Thyroid gland (tissue), 4 donors: ENCODE results near the gene POLR3H. TPM values are rescaled to one million over a fixed set of nuclear protein-coding genes. Genes with fewer than 3 reads are reported as not detected.
"Not testable (repeated sequence)": the region's sequence is repeated elsewhere in the genome, so short reads cannot be mapped to it uniquely, and the experiment has no call there.

ENCODE experiments used
- DNase-seq, 2 donors: peaks; one replicate each; pipeline ENCODE4 v3.0.0-alpha.2; 2019
- H3K27ac ChIP-seq, 3 donors: fragments of 200-600 bp; sonication (generic); 1 replicate in 2 of 3; 2 replicates in 1 of 3; pipeline ENCODE4 v1.5.1; 2016 to 2019; ENCODE audit warnings: mild to moderate bottlenecking in 1 of 3, moderate library complexity in 1 of 3
- H3K27me3 ChIP-seq: fragments of 200-600 bp; sonication (generic); one replicate; pipeline ENCODE4 v1.5.1; 2019
- H3K36me3 ChIP-seq, 2 donors: fragments of 200-600 bp; sonication (generic); one replicate each; pipeline ENCODE4 v1.5.1; 2016 to 2019
- H3K4me1 ChIP-seq, 2 donors: fragments of 200-600 bp; sonication (generic); one replicate each; pipeline ENCODE4 v1.5.1; 2017 to 2019
- H3K4me3 ChIP-seq, 3 donors: fragments of 200-600 bp; sonication (generic); replicated peaks in 1 of 3; 1 replicate in 2 of 3; 2 replicates in 1 of 3; pipeline ENCODE4 v1.5.1; 2016; ENCODE audit warnings: mild to moderate bottlenecking in 1 of 3
- H3K9me3 ChIP-seq: fragments of 200-600 bp; sonication (generic); one replicate; pipeline ENCODE4 v1.5.1; 2017
- POLR2A ChIP-seq, 2 donors: fragments of 450-650 bp; IDR thresholded peaks; one replicate each; pipeline ENCODE4 v1.6.1; 2017; ENCODE audit warnings: antibody characterized with exemption in 2 of 2, mild to moderate bottlenecking in 2 of 2, moderate library complexity in 1 of 2
- WGBS, 2 donors: methylation state at CpG; one replicate each; pipeline ENCODE4 v1.1.5; 2017; 5-methylcytosine and 5-hydroxymethylcytosine counted together
- intact Hi-C: fragments of 100-400 bp; cut with DNase I; formaldehyde crosslinking; loops from one replicate; pipeline ENCODE4 v1.15.1; 2023
- total RNA-seq, 4 donors: library from RNA; depleted of rRNA; stranded (reverse); fragments of >200 nt; gene quantifications; one replicate each; pipeline ENCODE4 v1.2.3, GENCODE V29; 2016
- TF ChIP-seq, protein P1 (sequence below), 6 experiments: fragments of 200-600 bp in 3 of 6; fragments of 450-650 bp in 3 of 6; sonication (generic) in 3 of 6; IDR thresholded peaks; one replicate each; pipeline ENCODE4 v1.5.1; 2016 to 2019; ENCODE audit warnings: antibody characterized with exemption in 6 of 6, mild to moderate bottlenecking in 2 of 6, inconsistent platforms in 1 of 6, moderate library complexity in 1 of 6

Gene POLR3H
- total RNA-seq, 4 donors from 2014 or later = 20.6 to 27.3 (median 25.3) TPM

DNA sequence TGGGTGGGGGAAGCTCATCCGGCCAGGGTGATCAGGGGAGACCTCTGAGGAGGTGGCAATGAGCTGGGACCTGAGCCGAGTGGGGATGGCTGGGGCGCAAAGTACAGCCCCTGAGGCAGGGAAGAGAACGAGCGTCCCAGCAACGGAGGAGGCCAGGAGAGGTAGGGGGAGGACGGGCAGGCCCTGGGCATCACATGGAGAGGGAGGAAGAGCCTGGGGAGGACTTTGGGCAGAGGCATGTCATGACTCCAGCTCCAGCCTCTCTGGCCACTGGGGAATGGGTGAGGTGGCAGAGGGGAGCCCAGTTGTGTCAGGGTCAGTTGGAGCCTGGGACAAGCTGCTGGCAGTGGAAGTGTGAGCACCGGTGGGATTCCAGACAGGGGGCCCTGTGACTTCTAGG, 33.8 kb upstream of the POLR3H start:
- intact Hi-C loops = no loop called here
- H3K4me3 ChIP-seq = no peak overlapping the region
- TF ChIP-seq, protein P1, sequence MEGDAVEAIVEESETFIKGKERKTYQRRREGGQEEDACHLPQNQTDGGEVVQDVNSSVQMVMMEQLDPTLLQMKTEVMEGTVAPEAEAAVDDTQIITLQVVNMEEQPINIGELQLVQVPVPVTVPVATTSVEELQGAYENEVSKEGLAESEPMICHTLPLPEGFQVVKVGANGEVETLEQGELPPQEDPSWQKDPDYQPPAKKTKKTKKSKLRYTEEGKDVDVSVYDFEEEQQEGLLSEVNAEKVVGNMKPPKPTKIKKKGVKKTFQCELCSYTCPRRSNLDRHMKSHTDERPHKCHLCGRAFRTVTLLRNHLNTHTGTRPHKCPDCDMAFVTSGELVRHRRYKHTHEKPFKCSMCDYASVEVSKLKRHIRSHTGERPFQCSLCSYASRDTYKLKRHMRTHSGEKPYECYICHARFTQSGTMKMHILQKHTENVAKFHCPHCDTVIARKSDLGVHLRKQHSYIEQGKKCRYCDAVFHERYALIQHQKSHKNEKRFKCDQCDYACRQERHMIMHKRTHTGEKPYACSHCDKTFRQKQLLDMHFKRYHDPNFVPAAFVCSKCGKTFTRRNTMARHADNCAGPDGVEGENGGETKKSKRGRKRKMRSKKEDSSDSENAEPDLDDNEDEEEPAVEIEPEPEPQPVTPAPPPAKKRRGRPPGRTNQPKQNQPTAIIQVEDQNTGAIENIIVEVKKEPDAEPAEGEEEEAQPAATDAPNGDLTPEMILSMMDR (IDR thresholded peaks at IDR 0.05) = no peak
- no peak for TF ChIP-seq POLR2A (IDR thresholded peaks at IDR 0.05)
- 92 to 95% methylated on average over 8 of the region's 8 CpGs for whole genome bisulfite sequencing, 2 donors
- no peaks in the 10 kb centered on the region for H3K27me3 ChIP-seq
- no peaks in the 10 kb centered on the region for H3K9me3 ChIP-seq
- no peak for DNase-seq
- H3K27ac ChIP-seq = no peak overlapping the region
- peaks cover 0 to 18% of the 10 kb centered on the region in 2 donors for H3K36me3 ChIP-seq
- H3K4me1 ChIP-seq = no peaks in the 10 kb centered on the region

DNA sequence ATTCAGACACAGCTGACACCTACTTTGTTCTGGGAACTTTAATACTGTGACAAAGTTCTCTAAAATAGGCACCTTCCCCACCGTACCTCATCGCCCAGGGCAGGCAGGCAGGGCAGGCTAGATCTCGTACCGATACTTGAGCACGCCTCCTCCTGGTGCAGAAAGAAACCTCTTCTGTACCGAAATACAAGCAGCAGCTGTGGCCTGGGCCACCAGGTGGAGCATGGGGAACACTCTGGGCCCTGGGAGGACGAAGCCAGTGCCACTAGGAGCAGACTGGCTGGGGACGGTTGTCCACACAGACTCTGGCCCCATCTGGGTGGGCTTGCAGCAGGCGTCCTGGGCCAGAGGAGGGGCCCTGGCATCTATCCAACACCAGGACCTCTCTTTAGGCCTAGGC, 32.6 kb upstream of the POLR3H start:
- no peaks in the 10 kb centered on the region for H3K27me3 ChIP-seq
- intact Hi-C loops = no loop called here
- H3K4me3 ChIP-seq = no peak overlapping the region
- peaks cover 0 to 12% of the 10 kb centered on the region in 2 donors for H3K36me3 ChIP-seq
- H3K9me3 ChIP-seq = no peaks in the 10 kb centered on the region
- WGBS, 2 donors = 84 to 89% methylated on average over 7 to 9 of the region's 9 CpGs
- peak in 1 of 2 donors; percentile 14 for DNase-seq
- TF ChIP-seq, protein P1 (IDR thresholded peaks at IDR 0.05) = peak in 1 of 6 experiments; percentile 23
- no peak for TF ChIP-seq POLR2A (IDR thresholded peaks at IDR 0.05)
- H3K4me1 ChIP-seq = no peaks in the 10 kb centered on the region
- H3K27ac ChIP-seq = no peak overlapping the region

DNA sequence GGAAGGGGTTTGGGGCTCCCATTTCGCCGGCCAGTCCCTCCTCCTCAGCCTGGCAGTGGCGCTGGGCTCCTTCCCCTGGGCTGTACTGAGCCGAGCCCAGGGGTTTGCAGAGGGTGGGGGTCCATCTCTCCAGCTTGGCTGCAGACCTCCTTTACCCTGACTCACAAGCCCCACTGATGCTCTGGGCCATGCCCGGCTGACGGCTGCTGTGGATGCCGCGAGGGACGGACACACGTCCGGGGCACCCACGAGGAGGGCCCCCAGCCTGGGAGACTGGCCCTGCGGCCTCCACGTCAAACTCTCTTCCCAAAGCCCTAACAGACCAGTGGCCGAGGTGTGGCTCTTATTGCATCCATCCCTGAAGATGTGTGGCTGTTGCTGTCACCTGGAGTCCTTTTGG, 31.3 kb upstream of the POLR3H start:
- intact Hi-C loops = no loop called here
- DNase-seq = no peak
- H3K4me3 ChIP-seq = no peak overlapping the region
- 100% methylated on average over 2 of the region's 15 CpGs; no CpG with 5 or more reads in 1 of the 2 donors for WGBS, 2 donors
- no peaks in the 10 kb centered on the region for H3K9me3 ChIP-seq
- peaks cover 0 to 11% of the 10 kb centered on the region in 2 donors for H3K36me3 ChIP-seq
- no peaks in the 10 kb centered on the region for H3K4me1 ChIP-seq
- TF ChIP-seq, protein P1 (IDR thresholded peaks at IDR 0.05) = no peak
- TF ChIP-seq POLR2A (IDR thresholded peaks at IDR 0.05) = no peak
- H3K27ac ChIP-seq = no peak overlapping the region
- H3K27me3 ChIP-seq = no peaks in the 10 kb centered on the region

DNA sequence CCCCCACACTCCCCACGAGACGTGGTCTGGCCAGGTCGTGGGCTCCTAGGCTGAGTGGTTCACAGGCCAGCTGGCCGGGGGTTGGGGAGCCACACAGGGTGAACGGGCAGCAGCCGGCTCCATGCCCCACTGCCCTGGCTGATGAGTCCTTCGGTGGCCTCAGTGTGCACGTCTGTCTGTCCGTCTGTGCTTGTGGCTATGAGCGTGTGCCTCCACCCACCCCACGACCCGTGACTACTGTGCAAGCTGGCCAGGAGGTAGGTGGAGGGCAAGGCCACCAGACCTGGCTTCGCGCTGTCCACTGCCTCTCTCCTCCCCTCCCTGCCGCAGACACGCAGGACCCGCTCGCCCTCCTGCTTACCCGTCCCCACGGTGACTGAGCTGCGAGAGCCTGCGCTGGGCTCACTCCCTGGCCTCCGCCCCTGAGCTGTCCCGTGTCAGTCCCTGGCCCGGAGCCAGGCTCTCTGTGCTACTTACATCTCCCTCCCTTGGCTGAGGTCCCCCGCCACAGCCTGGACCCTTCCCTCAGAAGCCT, 30.6 kb upstream of the POLR3H start:
- H3K27me3 ChIP-seq = no peaks in the 10 kb centered on the region
- H3K27ac ChIP-seq = no peak overlapping the region
- no peak overlapping the region for H3K4me3 ChIP-seq
- peak in 1 of 2 donors; percentile 15 for DNase-seq
- WGBS, 2 donors = 71 to 73% methylated on average over 17 to 23 of the region's 26 CpGs
- TF ChIP-seq, protein P1 (IDR thresholded peaks at IDR 0.05) = no peak
- no peak for TF ChIP-seq POLR2A (IDR thresholded peaks at IDR 0.05)
- intact Hi-C loops = no loop called here
- no peaks in the 10 kb centered on the region for H3K9me3 ChIP-seq
- H3K4me1 ChIP-seq = no peaks in the 10 kb centered on the region
- peaks cover 0 to 7% of the 10 kb centered on the region in 2 donors for H3K36me3 ChIP-seq

DNA sequence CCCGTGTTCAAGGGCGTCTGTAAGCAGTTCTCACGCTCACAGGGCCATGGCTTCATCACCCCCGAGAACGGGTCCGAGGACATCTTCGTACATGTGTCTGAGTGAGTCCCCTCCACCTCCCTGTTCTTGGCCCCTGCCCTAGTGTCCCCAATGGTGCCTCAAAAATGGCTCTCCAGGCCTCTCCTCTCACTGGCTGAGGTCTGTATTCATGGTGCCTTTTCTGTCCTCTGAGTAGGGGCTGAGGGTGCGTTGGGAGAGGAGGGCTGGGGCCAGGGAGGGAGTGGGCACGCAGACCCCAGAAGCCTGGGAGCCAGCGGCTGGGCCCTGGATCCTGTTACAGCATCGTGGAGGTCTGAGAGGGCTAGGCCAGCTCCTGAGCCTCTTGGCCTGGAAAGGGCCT, 29.4 kb upstream of the POLR3H start:
- 92 to 93% methylated on average over 11 of the region's 11 CpGs for WGBS, 2 donors
- H3K27me3 ChIP-seq = no peaks in the 10 kb centered on the region
- intact Hi-C loops = no loop called here
- H3K36me3 ChIP-seq = peaks cover 0 to 3% of the 10 kb centered on the region in 2 donors
- no peak overlapping the region for H3K27ac ChIP-seq
- TF ChIP-seq, protein P1 (IDR thresholded peaks at IDR 0.05) = no peak
- TF ChIP-seq POLR2A (IDR thresholded peaks at IDR 0.05) = no peak
- no peaks in the 10 kb centered on the region for H3K4me1 ChIP-seq
- no peak for DNase-seq
- no peak overlapping the region for H3K4me3 ChIP-seq
- H3K9me3 ChIP-seq = no peaks in the 10 kb centered on the region

DNA sequence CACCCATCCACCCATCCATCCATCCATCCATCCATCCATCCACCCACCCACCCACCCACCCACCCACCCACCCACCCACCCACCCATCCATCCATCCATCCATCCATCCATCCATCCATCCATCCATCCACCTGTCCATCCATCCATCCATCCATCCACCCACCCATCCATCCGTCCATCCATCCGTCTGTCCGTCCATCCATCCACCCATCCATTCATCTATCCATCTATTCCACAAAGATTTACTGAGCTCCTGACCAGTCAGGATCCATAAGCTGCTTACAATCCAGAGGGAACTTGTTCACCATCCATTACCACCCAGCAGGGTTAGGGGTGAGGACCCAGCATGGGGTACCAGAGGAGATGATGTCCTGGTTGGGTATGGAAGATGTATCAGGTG, 28.0 kb upstream of the POLR3H start:
- H3K27me3 ChIP-seq, H3K27ac ChIP-seq, intact Hi-C loops, H3K36me3 ChIP-seq, H3K9me3 ChIP-seq, DNase-seq, H3K4me1 ChIP-seq, H3K4me3 ChIP-seq: not testable (repeated sequence)
- WGBS, 2 donors = 98 to 99% methylated on average over 3 of the region's 3 CpGs
